ENCODE measurements around the gene EMX2. TPM values are rescaled to one million over a fixed set of nuclear protein-coding genes. Genes with fewer than 3 reads are reported as not detected.

The EMX2 gene
- total and polyA plus RNA-seq, 2 donors from 2014 or later: 44.9 to 82.8 TPM

- FAIRE-seq: no peak
- Histone ChIP-seq H3K36me3 (ENCODE audit: control insufficient read depth in 2 of 3, insufficient read depth in 3 of 3, low read length in 3 of 3) (peaks cover 0 to 6% (median 0%) of the 10 kb centered on the region in 3 donors), H3K27ac (ENCODE audit: low read depth in 2 of 2, low read length in 2 of 2) (peak overlapping the region; percentile 91 to 97), H3K27me3 (ENCODE audit: control insufficient read depth, insufficient read depth, low read length) (peaks cover 18% of the 10 kb centered on the region), H3K4me1 (ENCODE audit: control insufficient read depth in 2 of 3, insufficient read depth in 2 of 3, low read depth in 1 of 3, low read length in 3 of 3) (peaks cover 0 to 2% (median 0%) of the 10 kb centered on the region in 3 donors), H3K9ac (ENCODE audit: low read length in 3 of 3) (peak overlapping the region; percentile 45 to 94 (median 94)), H3K4me3 (ENCODE audit: low read length in 3 of 3) (peak overlapping the region; percentile 66 to 97 (median 90)), H3K9me3 (ENCODE audit: control insufficient read depth in 2 of 3, insufficient read depth in 1 of 3, low read length in 3 of 3) (no peaks in the 10 kb centered on the region)
- no peak for TF ChIP-seq CTCF (IDR thresholded peaks at IDR 0.05; ENCODE audit: borderline replicate concordance, extremely low read depth, insufficient read depth)
- intact Hi-C loops (cut with DNase I): loop anchor here (5.0 kb wide), 1 partner anchor 501 kb away; the partner anchor contains the start of gene RAB11FIP2
- DNase-seq: peak in 2 of 5 donors; percentile 35 to 54
These were observed 3.6 kb downstream of the EMX2 start for GRCh38 chr10:117546020-117546580.

- intact Hi-C loops (cut with DNase I): loop anchor here (5.0 kb wide), 1 partner anchor 501 kb away; the partner anchor contains the start of gene RAB11FIP2
- TF ChIP-seq CTCF (IDR thresholded peaks at IDR 0.05; ENCODE audit: borderline replicate concordance, extremely low read depth, insufficient read depth): no peak
- DNase-seq (peak in 4 of 5 donors; percentile 38 to 61 (median 50)), FAIRE-seq (no peak)
- Histone ChIP-seq H3K27me3 (ENCODE audit: control insufficient read depth, insufficient read depth, low read length) (peaks cover 19% of the 10 kb centered on the region), H3K9ac (ENCODE audit: low read length in 3 of 3) (peak overlapping the region; percentile 45 to 94 (median 94)), H3K4me3 (ENCODE audit: low read length in 3 of 3) (peak overlapping the region; percentile 66 to 97 (median 90)), H3K27ac (ENCODE audit: low read depth in 2 of 2, low read length in 2 of 2) (peak overlapping the region; percentile 91 to 97), H3K36me3 (ENCODE audit: control insufficient read depth in 2 of 3, insufficient read depth in 3 of 3, low read length in 3 of 3) (peaks cover 0 to 6% (median 0%) of the 10 kb centered on the region in 3 donors), H3K4me1 (ENCODE audit: control insufficient read depth in 2 of 3, insufficient read depth in 2 of 3, low read depth in 1 of 3, low read length in 3 of 3) (peaks cover 0 to 2% (median 0%) of the 10 kb centered on the region in 3 donors), H3K9me3 (ENCODE audit: control insufficient read depth in 2 of 3, insufficient read depth in 1 of 3, low read length in 3 of 3) (no peaks in the 10 kb centered on the region)
These were observed 4.1 kb downstream of the EMX2 start for GRCh38 chr10:117546581-117547015.

- peak overlapping the region; percentile 66 to 97 (median 90) for H3K4me3 ChIP-seq (ENCODE audit: low read length in 3 of 3)
- H3K9me3 ChIP-seq (ENCODE audit: control insufficient read depth in 2 of 3, insufficient read depth in 1 of 3, low read length in 3 of 3): no peaks in the 10 kb centered on the region
- peak overlapping the region; percentile 45 to 94 (median 94) for H3K9ac ChIP-seq (ENCODE audit: low read length in 3 of 3)
- peaks cover 0 to 2% (median 0%) of the 10 kb centered on the region in 3 donors for H3K4me1 ChIP-seq (ENCODE audit: control insufficient read depth in 2 of 3, insufficient read depth in 2 of 3, low read depth in 1 of 3, low read length in 3 of 3)
- DNase-seq: peak in 3 of 5 donors; percentile 39 to 51 (median 42)
- no peak for TF ChIP-seq CTCF (IDR thresholded peaks at IDR 0.05; ENCODE audit: borderline replicate concordance, extremely low read depth, insufficient read depth)
- FAIRE-seq: no peak
- H3K36me3 ChIP-seq (ENCODE audit: control insufficient read depth in 2 of 3, insufficient read depth in 3 of 3, low read length in 3 of 3): peaks cover 0 to 6% (median 0%) of the 10 kb centered on the region in 3 donors
- H3K27me3 ChIP-seq (ENCODE audit: control insufficient read depth, insufficient read depth, low read length): peaks cover 22% of the 10 kb centered on the region
- intact Hi-C loops (cut with DNase I): loop anchor here (5.0 kb wide), 1 partner anchor 500 kb away; the partner anchor contains the start of gene RAB11FIP2
- H3K27ac ChIP-seq (ENCODE audit: low read depth in 2 of 2, low read length in 2 of 2): peak overlapping the region; percentile 91 to 97
These were observed 4.6 kb downstream of the EMX2 start for GRCh38 chr10:117547016-117547715.
